ENCODE results near the gene SLC16A8.

GRCh38 chr22:38109371-38110001 lies 25.5 kb upstream of the SLC16A8 start:
- TF ChIP-seq CTCF (IDR thresholded peaks at IDR 0.05; ENCODE audit: borderline replicate concordance, extremely low read depth, low read length, poor library complexity, severe bottlenecking) (no peak), EZH2 (IDR thresholded peaks at IDR 0.05; ENCODE audit: borderline replicate concordance, low read depth, low read length, severe bottlenecking) (no peak)

Measured in DND-41 (cell line).